H1 (cell line): ENCODE measurements around the gene PLG. TPM values are rescaled to one million over a fixed set of nuclear protein-coding genes. Genes with fewer than 3 reads are reported as not detected.
"Not testable (repeated sequence)": the region's sequence is repeated elsewhere in the genome, so short reads cannot be mapped to it uniquely, and the experiment has no call there.

ENCODE experiments used
- CTCF ChIA-PET: fragments of 300-600 bp; sonication (Branson Sonifier 250); formaldehyde crosslinking; loops from one replicate; lab custom pipeline; 2021; ENCODE audit not compliant: partially characterized antibody; lab: Charles Lee
- POLR2A ChIA-PET: fragments of 300-600 bp; sonication (Branson Sonifier 250); formaldehyde crosslinking; loops from one replicate; lab custom pipeline; 2021; ENCODE audit warnings: inconsistent platforms; ENCODE audit not compliant: partially characterized antibody; lab: Charles Lee
- DNase-seq, 2 experiments: peaks; one replicate each; pipeline versions ENCODE4 v3.0.0 to v3.0.0-alpha.2; 2010 to 2022; ENCODE audit warnings: low spot score in 2 of 2, low read depth in 1 of 2, mixed read lengths in 1 of 2
- FAIRE-seq: peaks from 2 replicates; lab custom pipeline; 2011; peaks lifted over from hg19 to GRCh38; lab: Jason Lieb, UNC
- H2AFZ ChIP-seq: 2 replicates; pipeline ENCODE4 v1.8.1; 2012; ENCODE audit warnings: low read length, inconsistent platforms
- H2AK5ac ChIP-seq: 2 replicates; pipeline ENCODE4 v1.6.1; 2013; ENCODE audit warnings: low read depth, low read length
- H2BK120ac ChIP-seq: replicated peaks from 2 replicates; pipeline ENCODE3; 2013; ENCODE audit warnings: low read depth, low read length, inconsistent platforms
- H2BK12ac ChIP-seq: 2 replicates; pipeline ENCODE4 v1.6.1; 2013; ENCODE audit warnings: low read depth, low read length
- H2BK15ac ChIP-seq: 2 replicates; pipeline ENCODE4 v1.6.1; 2013; ENCODE audit warnings: low read length
- H2BK20ac ChIP-seq: 2 replicates; pipeline ENCODE4 v1.6.1; 2013; ENCODE audit warnings: low read length
- H2BK5ac ChIP-seq: 2 replicates; pipeline ENCODE4 v1.6.1; 2013; ENCODE audit warnings: low read depth, low read length
- H3K14ac ChIP-seq: 2 replicates; pipeline ENCODE4 v1.6.1; 2013; ENCODE audit warnings: inconsistent platforms; ENCODE audit not compliant: insufficient read length
- H3K18ac ChIP-seq: 2 replicates; pipeline ENCODE4 v1.6.1; 2013; ENCODE audit warnings: low read length; ENCODE audit errors: extremely low read depth
- H3K23ac ChIP-seq: 2 replicates; pipeline ENCODE4 v1.6.1; 2013; ENCODE audit warnings: inconsistent platforms; ENCODE audit not compliant: insufficient read length
- H3K23me2 ChIP-seq: 2 replicates; pipeline ENCODE4 v1.6.1; 2013; ENCODE audit warnings: low read depth, low read length
- H3K27ac ChIP-seq: 2 replicates; pipeline ENCODE4 v1.6.1; 2011; ENCODE audit warnings: low read depth, low read length, inconsistent platforms
- H3K27me3 ChIP-seq, 4 experiments: replicated peaks in 1 of 4; 1 replicate in 1 of 4; 2 replicates in 3 of 4; pipeline versions ENCODE4 v1.6.1 to v1.8.1; 2011 to 2013; ENCODE audit warnings: low read length in 3 of 4, mild to moderate bottlenecking in 3 of 4, inconsistent platforms in 2 of 4, mixed read lengths in 2 of 4, moderate library complexity in 1 of 4; ENCODE audit not compliant: control insufficient read depth in 3 of 4, insufficient read depth in 3 of 4; ENCODE audit errors: extremely low read depth in 1 of 4
- H3K36me3 ChIP-seq, 4 experiments: 2 replicates each; pipeline versions ENCODE4 v1.6.1 to v1.8.1; 2011 to 2013; ENCODE audit warnings: mild to moderate bottlenecking in 4 of 4, low read length in 3 of 4, moderate library complexity in 2 of 4, control low read depth in 1 of 4, inconsistent platforms in 1 of 4; ENCODE audit not compliant: insufficient read depth in 4 of 4, control insufficient read depth in 2 of 4
- H3K4ac ChIP-seq: replicated peaks from 2 replicates; pipeline ENCODE3; 2013; ENCODE audit warnings: low read length, low read depth, mixed read lengths, inconsistent platforms; ENCODE audit not compliant: insufficient read length
- H3K4me1 ChIP-seq, 4 experiments: replicated peaks in 1 of 4; 1 replicate in 1 of 4; 2 replicates in 3 of 4; pipeline versions ENCODE4 v1.6.1 to v1.8.1; 2011 to 2013; ENCODE audit warnings: low read length in 3 of 4, inconsistent platforms in 2 of 4, mixed read lengths in 1 of 4; ENCODE audit not compliant: insufficient read depth in 4 of 4, control insufficient read depth in 3 of 4
- H3K4me2 ChIP-seq, 2 experiments: 2 replicates each; pipeline versions ENCODE4 v1.6.1 to v1.8.1; 2011 to 2013; ENCODE audit warnings: low read depth in 2 of 2, low read length in 2 of 2, control low read depth in 1 of 2, inconsistent platforms in 1 of 2, mild to moderate bottlenecking in 1 of 2; ENCODE audit not compliant: insufficient read depth in 1 of 2
- H3K4me3 ChIP-seq, 4 experiments: fragments of 200-600, 300-600 bp in 1 of 4; sonication (generic), shearing (Covaris generic), sonication (Bioruptor Twin) in 1 of 4; 2 replicates each; pipeline versions ENCODE4 v1.5.1 to v1.8.1; 2011 to 2016; ENCODE audit warnings: low read length in 4 of 4, low read depth in 3 of 4, control low read depth in 2 of 4, inconsistent platforms in 2 of 4, mild to moderate bottlenecking in 2 of 4, mixed read lengths in 1 of 4, moderate library complexity in 1 of 4; ENCODE audit not compliant: insufficient read depth in 2 of 4; ENCODE audit errors: extremely low read depth in 1 of 4
- H3K56ac ChIP-seq: replicated peaks from 2 replicates; pipeline ENCODE3; 2013; ENCODE audit warnings: low read depth, mild to moderate bottlenecking, mixed read lengths, low read length, inconsistent platforms; ENCODE audit not compliant: insufficient read length
- H3K79me1 ChIP-seq: 2 replicates; pipeline ENCODE4 v1.6.1; 2013; ENCODE audit warnings: low read depth, low read length, control low read depth
- H3K79me2 ChIP-seq, 2 experiments: 2 replicates each; pipeline versions ENCODE4 v1.6.1 to v1.8.1; 2012 to 2013; ENCODE audit warnings: low read length in 2 of 2, mild to moderate bottlenecking in 2 of 2, inconsistent platforms in 1 of 2; ENCODE audit not compliant: insufficient read depth in 2 of 2, control insufficient read depth in 1 of 2
- H3K9ac ChIP-seq, 4 experiments: replicated peaks in 1 of 4; 1 replicate in 1 of 4; 2 replicates in 3 of 4; pipeline versions ENCODE4 v1.6.1 to v1.8.1; 2011 to 2013; ENCODE audit warnings: low read depth in 3 of 4, low read length in 3 of 4, control low read depth in 2 of 4, mild to moderate bottlenecking in 2 of 4, moderate library complexity in 2 of 4, inconsistent platforms in 1 of 4; ENCODE audit errors: extremely low read depth in 1 of 4
- H3K9me3 ChIP-seq, 2 experiments: 2 replicates each; pipeline versions ENCODE4 v1.6.1 to v1.8.1; 2012 to 2013; ENCODE audit warnings: mild to moderate bottlenecking in 2 of 2, moderate library complexity in 2 of 2, control low read depth in 1 of 2, inconsistent platforms in 1 of 2, low read depth in 1 of 2, low read length in 1 of 2, mixed read lengths in 1 of 2; ENCODE audit not compliant: insufficient read depth in 2 of 2
- H4K20me1 ChIP-seq, 2 experiments: replicated peaks in 1 of 2; 2 replicates each; pipeline versions ENCODE3 to v1.8.1; 2011 to 2013; ENCODE audit warnings: inconsistent platforms in 2 of 2, low read length in 2 of 2, mild to moderate bottlenecking in 1 of 2; ENCODE audit not compliant: insufficient read depth in 2 of 2, control insufficient read depth in 1 of 2
- H4K5ac ChIP-seq: 2 replicates; pipeline ENCODE4 v1.6.1; 2013; ENCODE audit warnings: low read length, low read depth, mixed read lengths, inconsistent platforms; ENCODE audit not compliant: insufficient read length
- H4K8ac ChIP-seq: 2 replicates; pipeline ENCODE4 v1.8.0; 2013; ENCODE audit warnings: mild to moderate bottlenecking, moderate library complexity, low read length, inconsistent platforms; ENCODE audit not compliant: insufficient read depth; ENCODE audit errors: extremely low read depth
- H4K91ac ChIP-seq: replicated peaks from 2 replicates; pipeline ENCODE3; 2013; ENCODE audit warnings: low read length, mixed read lengths, inconsistent platforms; ENCODE audit not compliant: insufficient read length
- WGBS, 2 experiments: shearing (Covaris generic) in 1 of 2; methylation state at CpG; one replicate each; pipeline versions ENCODE4 v1.1.6 to v1.1.7; 2013 to 2015; ENCODE audit warnings: low lambda C conversion rate in 2 of 2, mixed read lengths in 2 of 2, inconsistent platforms in 1 of 2, low coverage in 1 of 2, missing lambda C conversion rate in 1 of 2; ENCODE audit not compliant: insufficient replicate concordance in 2 of 2, insufficient coverage in 1 of 2, insufficient read length in 1 of 2; ENCODE audit errors: extremely low coverage in 1 of 2, missing lambda C conversion rate in 1 of 2; 5-methylcytosine and 5-hydroxymethylcytosine counted together
- polyA plus RNA-seq, 7 experiments: library from polyadenylated mRNA; depleted of rRNA in 3 of 7; stranded (reverse) in 5 of 7; unstranded in 2 of 7; fragments of >200 nt in 5 of 7; fragments of 200-250 nt in 2 of 7; gene quantifications; 1 replicate in 5 of 7; 2 replicates in 1 of 7; 4 replicates in 1 of 7; pipeline versions ENCODE4 v1.2.1 to v1.2.3, GENCODE V29; 2011 to 2013; ENCODE audit warnings: missing spikeins in 2 of 7, mixed read lengths in 2 of 7
- total RNA-seq: library from RNA; stranded (reverse); fragmentation: NEBNext Ultra II Directional; extraction: Animal tissue kit (Norgen Biotek cat#: 25700); gene quantifications from 2 replicates; pipeline ENCODE4 v1.2.1, GENCODE V29; 2021

Gene PLG
- total and polyA plus RNA-seq, 2 of the 8 experiments (the other 6 are each of a cell fraction or from before 2014, with no cell fraction given): not detected

- H3K4me2 ChIP-seq, H4K8ac ChIP-seq, H3K27me3 ChIP-seq, H3K4ac ChIP-seq, H4K20me1 ChIP-seq, H4K5ac ChIP-seq, H3K79me2 ChIP-seq, FAIRE-seq, H3K27ac ChIP-seq, H2BK120ac ChIP-seq, H3K9ac ChIP-seq, CTCF ChIA-PET, H3K14ac ChIP-seq, H2AFZ ChIP-seq, H4K91ac ChIP-seq, H3K4me1 ChIP-seq, H3K23me2 ChIP-seq, H3K79me1 ChIP-seq, H2BK12ac ChIP-seq, H3K56ac ChIP-seq, H2AK5ac ChIP-seq, POLR2A ChIA-PET, H2BK5ac ChIP-seq, H3K18ac ChIP-seq, DNase-seq, H3K4me3 ChIP-seq, H2BK15ac ChIP-seq, H2BK20ac ChIP-seq, H3K23ac ChIP-seq, H3K36me3 ChIP-seq: not testable (repeated sequence)
- H3K9me3 ChIP-seq: peaks cover 2 to 13% of the 10 kb centered on the region in 2 experiments; a peak in 2 of 4 replicates
- WGBS, 2 experiments: 95% methylated on average over 3 of the region's 3 CpGs; no CpG with 5 or more reads in 1 of the 2 experiments
These were observed 5.2 kb upstream of the PLG start for GRCh38 chr6:160696884-160697283.
